IMR-90 (cell line): ENCODE measurements around the gene TTLL9. TPM values are rescaled to one million over a fixed set of nuclear protein-coding genes. Genes with fewer than 3 reads are reported as not detected.

Experiments used
- ATAC-seq: fragments of 200-7000 bp; cut with Tn5 transposase; 2 replicates; pipeline ENCODE4 v1.9.1; 2020; ENCODE audit warnings: low read depth, mild to moderate bottlenecking, moderate library complexity
- BruUV-seq: library from RNA; stranded (reverse); fragments of 400-500 nt; replicated peaks from 2 replicates; lab custom pipeline; 2021; lab: Mats Ljungman, UMichigan
- CTCF ChIA-PET: fragments of 300-600 bp; formaldehyde crosslinking; extraction: SDS; loops from one replicate; lab custom pipeline; 2021; ENCODE audit warnings: antibody characterized with exemption; lab: Yijun Ruan, JAX
- POLR2A ChIA-PET: fragments of 300-600 bp; sonication (Branson Sonifier 250); formaldehyde crosslinking; loops from one replicate; lab custom pipeline; 2022; ENCODE audit warnings: antibody characterized with exemption; ENCODE audit not compliant: unreplicated experiment; lab: Charles Lee
- DNase-seq: peaks from one replicate; pipeline ENCODE4 v3.0.0; 2013
- H2AFZ ChIP-seq: replicated peaks from 2 replicates; pipeline ENCODE3; 2013; ENCODE audit warnings: low read length, mild to moderate bottlenecking; ENCODE audit not compliant: poor library complexity
- H2AK5ac ChIP-seq: 2 replicates; pipeline ENCODE4 v1.6.1; 2013; ENCODE audit warnings: low read depth, low read length, inconsistent platforms
- H2AK9ac ChIP-seq: replicated peaks from 2 replicates; pipeline ENCODE3; 2013; ENCODE audit warnings: mild to moderate bottlenecking, low read depth, low read length, moderate library complexity; ENCODE audit not compliant: poor library complexity
- H2BK120ac ChIP-seq: 2 replicates; pipeline ENCODE4 v1.6.1; 2013; ENCODE audit warnings: low read depth, low read length, inconsistent platforms
- H2BK15ac ChIP-seq: 3 replicates; pipeline ENCODE4 v1.6.1; 2013; ENCODE audit warnings: low read depth, low read length, inconsistent platforms
- H2BK20ac ChIP-seq: 2 replicates; pipeline ENCODE4 v1.6.1; 2013; ENCODE audit warnings: low read depth, mild to moderate bottlenecking, inconsistent platforms, low read length, moderate library complexity
- H2BK5ac ChIP-seq: 2 replicates; pipeline ENCODE4 v1.6.1; 2013; ENCODE audit warnings: mild to moderate bottlenecking, low read depth, low read length, inconsistent platforms; ENCODE audit not compliant: poor library complexity, severe bottlenecking
- H3K14ac ChIP-seq: replicated peaks from 2 replicates; pipeline ENCODE4 v1.6.1; 2013; ENCODE audit warnings: low read depth, low read length, inconsistent platforms
- H3K18ac ChIP-seq: 2 replicates; pipeline ENCODE4 v1.6.1; 2013; ENCODE audit warnings: low read depth, low read length, control low read depth
- H3K23ac ChIP-seq: 2 replicates; pipeline ENCODE4 v1.6.1; 2013; ENCODE audit warnings: low read depth, low read length, inconsistent platforms
- H3K27ac ChIP-seq: 2 replicates; pipeline ENCODE4 v1.5.1; 2013; ENCODE audit warnings: mild to moderate bottlenecking, control low read depth, low read length; ENCODE audit not compliant: insufficient read depth
- H3K27me3 ChIP-seq: 2 replicates; pipeline ENCODE4 v1.6.1; 2013; ENCODE audit warnings: low read length; ENCODE audit not compliant: control insufficient read depth, insufficient read depth
- H3K36me3 ChIP-seq: 2 replicates; pipeline ENCODE4 v1.6.1; 2013; ENCODE audit warnings: low read length, mixed read lengths; ENCODE audit not compliant: control insufficient read depth, insufficient read depth
- H3K4ac ChIP-seq: 2 replicates; pipeline ENCODE4 v1.6.1; 2013; ENCODE audit warnings: low read depth, low read length, inconsistent platforms
- H3K4me1 ChIP-seq: 2 replicates; pipeline ENCODE4 v1.6.1; 2013; ENCODE audit warnings: low read length, mixed read lengths; ENCODE audit not compliant: control insufficient read depth, insufficient read depth
- H3K4me2 ChIP-seq: 2 replicates; pipeline ENCODE4 v1.6.1; 2013; ENCODE audit warnings: low read depth, mild to moderate bottlenecking, control low read depth, low read length, moderate library complexity
- H3K4me3 ChIP-seq: 2 replicates; pipeline ENCODE4 v1.5.1; 2013; ENCODE audit warnings: low read depth, mild to moderate bottlenecking, control low read depth, low read length, moderate library complexity; ENCODE audit not compliant: insufficient read depth
- H3K56ac ChIP-seq: 2 replicates; pipeline ENCODE4 v1.6.1; 2013; ENCODE audit warnings: low read length, inconsistent platforms; ENCODE audit not compliant: insufficient read depth; ENCODE audit errors: extremely low read depth
- H3K79me1 ChIP-seq, 2 experiments: 2 replicates each; pipeline ENCODE4 v1.6.1; 2013; ENCODE audit warnings: low read length in 2 of 2, inconsistent platforms in 1 of 2, low read depth in 1 of 2
- H3K9ac ChIP-seq: 2 replicates; pipeline ENCODE4 v1.6.1; 2013; ENCODE audit warnings: low read depth, low read length, control low read depth
- H3K9me1 ChIP-seq: 2 replicates; pipeline ENCODE4 v1.6.1; 2013; ENCODE audit warnings: low read length, inconsistent platforms; ENCODE audit not compliant: insufficient read depth
- H3K9me3 ChIP-seq: 2 replicates; pipeline ENCODE4 v1.6.1; 2013; ENCODE audit warnings: low read length; ENCODE audit not compliant: control insufficient read depth, insufficient read depth
- H4K20me1 ChIP-seq: 2 replicates; pipeline ENCODE4 v1.6.1; 2013; ENCODE audit warnings: low read length, inconsistent platforms; ENCODE audit not compliant: insufficient read depth
- H4K5ac ChIP-seq: 2 replicates; pipeline ENCODE4 v1.6.1; 2013; ENCODE audit warnings: mild to moderate bottlenecking, low read depth, low read length, control low read depth
- H4K8ac ChIP-seq, 2 experiments: 2 replicates each; pipeline ENCODE4 v1.6.1; 2013; ENCODE audit warnings: low read depth in 2 of 2, low read length in 2 of 2, control low read depth in 1 of 2, inconsistent platforms in 1 of 2
- H4K91ac ChIP-seq: 2 replicates; pipeline ENCODE4 v1.6.1; 2013; ENCODE audit warnings: low read depth, low read length, inconsistent platforms; ENCODE audit not compliant: insufficient read depth
- CHD1 ChIP-seq: IDR thresholded peaks from 2 replicates; pipeline ENCODE4 v1.6.1; 2012; ENCODE audit warnings: low read depth, low read length, improper control_type of control experiment
- RFX5 ChIP-seq: IDR thresholded peaks from 2 replicates; pipeline ENCODE4 v1.8.0; 2012; ENCODE audit warnings: low read depth, mild to moderate bottlenecking, low read length, moderate library complexity
- WGBS, 2 experiments: methylation state at CpG; one replicate each; pipeline versions ENCODE4 v1.1.5 to v1.1.7; 2013; ENCODE audit warnings: missing lambda C conversion rate in 2 of 2; ENCODE audit not compliant: insufficient read length in 1 of 2; ENCODE audit errors: extremely low coverage in 2 of 2; 5-methylcytosine and 5-hydroxymethylcytosine counted together
- dilution Hi-C: fragments of 300-500 bp; cut with HindIII; formaldehyde crosslinking; loops from one replicate; pipeline ENCODE4 v1.14.3; 2018; ENCODE audit warnings: low sequenced_read_pairs; ENCODE audit not compliant: unreplicated experiment
- in situ Hi-C: fragments of 300-500 bp; cut with MboI; formaldehyde crosslinking; loops from 3 replicates; pipeline ENCODE4 v1.14.3; 2019; ENCODE audit warnings: low sequenced_read_pairs, inconsistent platforms, mixed read lengths
- intact Hi-C: fragments of 100-400 bp; cut with micrococcal nuclease; formaldehyde crosslinking; loops from 2 replicates; pipeline ENCODE4 v1.10.0; 2022
- polyA plus RNA-seq, 3 experiments: library from polyadenylated mRNA; depleted of rRNA; stranded (reverse); fragments of >200 nt; gene quantifications; 2 replicates each; pipeline ENCODE4 v1.2.3, GENCODE V29; 2012; ENCODE audit warnings: low replicate concordance in 1 of 3
- total RNA-seq: library from RNA; depleted of rRNA; stranded (reverse); fragments of >200 nt; gene quantifications from 2 replicates; pipeline ENCODE4 v1.2.3, GENCODE V29; 2012

Gene TTLL9
- total and polyA plus RNA-seq, 2 of the 4 experiments (the other 2 are of a cell fraction) = not detected

DNA sequence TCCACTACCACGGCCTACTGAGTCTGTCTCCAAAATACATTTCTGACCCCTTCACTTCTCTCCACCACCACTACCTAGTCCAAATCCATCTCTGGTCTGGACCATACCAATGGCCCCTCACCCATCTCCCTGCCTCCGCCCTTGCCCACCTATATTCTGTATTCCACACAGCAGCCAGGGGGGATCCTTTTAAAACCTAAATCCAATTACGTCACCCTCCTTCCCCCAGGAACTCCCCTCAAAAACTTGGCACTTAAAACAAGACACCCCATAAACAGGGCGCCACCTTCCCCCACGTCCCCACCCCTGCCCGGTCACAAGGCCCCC is 80.7 kb downstream of the TTLL9 start:
- peak overlapping the region; percentile 97 for H2AFZ ChIP-seq
- dilution Hi-C loops = no loop called here

More for the DNA sequence above, 80.7 kb downstream of the TTLL9 start:
- in situ Hi-C loops = loop anchor here (10.0 kb wide), 2 partner anchors 96 to 126 kb away; no protein-coding TSS in a partner anchor
- Histone ChIP-seq H3K4me2 (peak overlapping the region; percentile 97), H3K4ac (peak overlapping the region; percentile 43), H2BK20ac (no peak overlapping the region), H4K8ac (peak overlapping the region; percentile 32 to 93; a peak in 3 of 4 replicates), H2BK120ac (no peak overlapping the region), H3K9me1 (no peaks in the 10 kb centered on the region), H3K18ac (no peak overlapping the region), H2BK15ac (no peak overlapping the region), H3K9me3 (peaks cover 2% of the 10 kb centered on the region; the same call in 1 of the 2 replicates), H4K91ac (no peak overlapping the region), H3K9ac (peak overlapping the region; percentile 82), H3K36me3 (peaks cover 25% of the 10 kb centered on the region), H3K79me1 (peaks cover 16 to 30% of the 10 kb centered on the region in 2 experiments), H2BK5ac (no peak overlapping the region), H2AK5ac (peak overlapping the region; percentile 32; the same call in 1 of the 2 replicates), H3K4me3 (peak overlapping the region; percentile 83), H3K27me3 (peaks cover 3% of the 10 kb centered on the region), H3K4me1 (peaks cover 6% of the 10 kb centered on the region), H3K27ac (peak overlapping the region; percentile 66), H3K23ac (peak overlapping the region; percentile 40; the same call in 1 of the 2 replicates), H4K20me1 (no peaks in the 10 kb centered on the region; the same call in 1 of the 2 replicates), H3K14ac (0 out of 2 replicates have a peak overlapping the region, but pooled peaks have one; percentile 57), H2AK9ac (peak overlapping the region; percentile 77), H3K56ac (peak overlapping the region; percentile 75; the same call in 1 of the 2 replicates), H4K5ac (no peak overlapping the region)
- ATAC-seq (no peak), DNase-seq (no peak)
- intact Hi-C loops = no loop called here
- CTCF ChIA-PET = interaction anchor here (0.8 to 1.3 kb wide), 5 partner anchors 11 to 128 kb away, joined by 3 to 4 read pairs (median 3); no protein-coding TSS in a partner anchor
- 11% methylated on average over 4 of the region's 6 CpGs; no CpG with 5 or more reads in 1 of the 2 experiments for WGBS, 2 experiments
- POLR2A ChIA-PET = no interaction called here
- TF ChIP-seq RFX5 (no peak), CHD1 (no peak)
- BruUV-seq = no TSS peak
